A673 (cell line): ENCODE data around the gene AFG3L2.

Experiments used
- CTCF ChIP-seq: fragments of 300-800, 200-600 bp; sonication (generic); conservative IDR thresholded peaks from 2 replicates; pipeline ENCODE4 v1.5.1; 2017; ENCODE audit warnings: low read depth, mild to moderate bottlenecking, antibody characterized with exemption, low read length, moderate library complexity, mixed read lengths
- EZH2 ChIP-seq: fragments of 200-600 bp; sonication (generic); IDR thresholded peaks from 2 replicates; pipeline ENCODE4 v1.6.1; 2017; ENCODE audit warnings: borderline replicate concordance, low read depth, mild to moderate bottlenecking, mixed read lengths, antibody characterized with exemption, low read length; ENCODE audit not compliant: poor library complexity, severe bottlenecking

GRCh38 chr18:12399231-12399630 lies 22.2 kb upstream of the AFG3L2 start:
- TF ChIP-seq CTCF (no peak), EZH2 (no peak)
